Measurements from ENCODE around the gene DYNC1H1. TPM values are rescaled to one million over a fixed set of nuclear protein-coding genes. Genes with fewer than 3 reads are reported as not detected.
A peak's percentile ranks its signal among the peaks of the same experiment; 100 is the strongest.
"Not testable (repeated sequence)": the region's sequence is repeated elsewhere in the genome, so short reads cannot be mapped to it uniquely, and the experiment has no call there.

Gene DYNC1H1
- total RNA-seq, 1 donor from 2014 or later, result 735 TPM

DNA sequence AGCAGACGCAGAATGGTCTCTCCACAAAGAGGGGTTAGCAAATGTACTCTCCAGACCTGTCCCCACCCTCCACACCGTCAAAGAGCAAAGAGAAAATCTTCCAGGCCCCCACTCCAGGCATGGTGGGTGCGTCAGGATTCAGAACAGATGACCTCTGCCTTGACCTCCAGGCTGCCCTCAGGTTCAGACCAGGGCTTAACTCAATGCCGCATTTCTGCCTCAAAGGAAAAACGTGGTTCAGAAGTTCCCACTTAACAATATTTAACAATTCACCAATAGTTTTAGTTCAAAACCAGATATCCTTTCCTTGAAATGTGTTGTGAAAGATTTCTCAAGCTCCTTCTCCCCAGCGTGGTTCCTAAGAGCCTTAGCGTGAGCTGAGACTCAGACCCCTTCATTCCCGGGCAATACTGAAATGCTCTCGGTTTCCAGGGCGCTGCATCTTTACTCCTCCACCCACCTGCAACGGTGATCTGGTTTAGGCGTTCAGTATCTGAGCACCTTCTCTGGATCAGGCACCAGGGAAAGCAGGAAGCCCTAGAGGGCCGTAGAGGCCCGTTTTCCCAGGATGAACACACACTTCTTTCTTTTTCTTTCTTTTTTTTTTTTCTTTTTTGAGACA, 99.5 kb downstream of the DYNC1H1 start:
- TF ChIP-seq, protein P1, sequence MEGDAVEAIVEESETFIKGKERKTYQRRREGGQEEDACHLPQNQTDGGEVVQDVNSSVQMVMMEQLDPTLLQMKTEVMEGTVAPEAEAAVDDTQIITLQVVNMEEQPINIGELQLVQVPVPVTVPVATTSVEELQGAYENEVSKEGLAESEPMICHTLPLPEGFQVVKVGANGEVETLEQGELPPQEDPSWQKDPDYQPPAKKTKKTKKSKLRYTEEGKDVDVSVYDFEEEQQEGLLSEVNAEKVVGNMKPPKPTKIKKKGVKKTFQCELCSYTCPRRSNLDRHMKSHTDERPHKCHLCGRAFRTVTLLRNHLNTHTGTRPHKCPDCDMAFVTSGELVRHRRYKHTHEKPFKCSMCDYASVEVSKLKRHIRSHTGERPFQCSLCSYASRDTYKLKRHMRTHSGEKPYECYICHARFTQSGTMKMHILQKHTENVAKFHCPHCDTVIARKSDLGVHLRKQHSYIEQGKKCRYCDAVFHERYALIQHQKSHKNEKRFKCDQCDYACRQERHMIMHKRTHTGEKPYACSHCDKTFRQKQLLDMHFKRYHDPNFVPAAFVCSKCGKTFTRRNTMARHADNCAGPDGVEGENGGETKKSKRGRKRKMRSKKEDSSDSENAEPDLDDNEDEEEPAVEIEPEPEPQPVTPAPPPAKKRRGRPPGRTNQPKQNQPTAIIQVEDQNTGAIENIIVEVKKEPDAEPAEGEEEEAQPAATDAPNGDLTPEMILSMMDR (IDR thresholded peaks at IDR 0.05), result no peak
- Mint-ChIP-seq H3K4me1 (ENCODE audit: low read depth) (no peaks in the 10 kb centered on the region), H3K36me3 (ENCODE audit: low read depth) (no peaks in the 10 kb centered on the region), H3K27me3 (ENCODE audit: low read depth) (no peaks in the 10 kb centered on the region), H3K9me3 (ENCODE audit: low read depth) (no peaks in the 10 kb centered on the region), H3K4me3 (ENCODE audit: unreplicated experiment) (no peak overlapping the region), H3K27ac (ENCODE audit: unreplicated experiment) (no peak overlapping the region)
- DNase-seq (ENCODE audit: low spot score), result peak; percentile 14

DNA sequence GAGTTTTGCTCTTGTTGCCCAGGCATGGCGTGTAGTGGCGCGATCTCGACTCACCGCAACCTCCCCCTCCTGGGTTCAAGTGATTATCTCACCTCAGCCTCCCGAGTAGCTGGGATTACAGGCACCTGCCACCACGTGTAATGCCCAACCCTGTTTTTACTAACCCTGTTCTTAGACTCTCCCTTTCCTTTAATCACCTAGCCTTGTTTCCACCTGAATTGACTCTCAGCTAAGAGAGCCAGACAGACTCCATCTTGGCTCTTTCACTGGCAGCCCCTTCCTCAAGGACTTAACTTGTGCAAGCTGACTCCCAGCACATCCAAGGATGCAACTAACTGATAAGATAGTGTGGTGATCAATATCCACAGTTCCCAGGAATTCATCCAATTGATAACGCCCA, 100.2 kb downstream of the DYNC1H1 start:
- DNase-seq (ENCODE audit: low spot score), result peak; percentile 33
- H3K4me3 Mint-ChIP-seq (ENCODE audit: unreplicated experiment); H3K36me3 Mint-ChIP-seq (ENCODE audit: low read depth); H3K4me1 Mint-ChIP-seq (ENCODE audit: low read depth); H3K27ac Mint-ChIP-seq (ENCODE audit: unreplicated experiment); H3K9me3 Mint-ChIP-seq (ENCODE audit: low read depth); H3K27me3 Mint-ChIP-seq (ENCODE audit: low read depth): not testable (repeated sequence)

DNA sequence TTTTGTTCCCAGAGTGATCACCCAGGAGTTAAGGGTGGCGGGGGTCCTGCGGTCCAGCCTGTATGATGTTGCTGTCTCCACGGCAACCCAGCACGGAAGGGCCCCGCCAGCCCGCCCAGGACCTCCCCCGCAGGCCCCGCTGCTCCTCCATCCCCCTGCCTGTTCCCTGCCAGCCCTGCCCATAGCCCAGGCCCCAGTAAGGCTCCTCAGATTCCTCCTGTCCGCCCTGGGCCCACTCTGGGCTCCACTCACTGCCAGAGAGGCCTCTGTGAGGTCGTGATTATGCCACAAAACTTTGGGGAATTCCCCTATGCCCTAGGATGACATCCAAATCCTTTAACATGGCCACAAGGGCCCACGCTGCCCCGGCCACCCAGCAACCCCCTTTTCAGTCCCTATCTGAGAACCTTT, 101.7 kb downstream of the DYNC1H1 start:
- no peaks in the 10 kb centered on the region for H3K9me3 Mint-ChIP-seq (ENCODE audit: low read depth)
- H3K27ac Mint-ChIP-seq (ENCODE audit: unreplicated experiment), result no peak overlapping the region
- H3K36me3 Mint-ChIP-seq (ENCODE audit: low read depth), result no peaks in the 10 kb centered on the region
- TF ChIP-seq, protein P1 (IDR thresholded peaks at IDR 0.05), result no peak
- H3K4me3 Mint-ChIP-seq (ENCODE audit: unreplicated experiment), result no peak overlapping the region
- peak; percentile 77 for DNase-seq (ENCODE audit: low spot score)
- H3K27me3 Mint-ChIP-seq (ENCODE audit: low read depth), result no peaks in the 10 kb centered on the region
- H3K4me1 Mint-ChIP-seq (ENCODE audit: low read depth), result peaks cover under 1% of the 10 kb centered on the region

DNA sequence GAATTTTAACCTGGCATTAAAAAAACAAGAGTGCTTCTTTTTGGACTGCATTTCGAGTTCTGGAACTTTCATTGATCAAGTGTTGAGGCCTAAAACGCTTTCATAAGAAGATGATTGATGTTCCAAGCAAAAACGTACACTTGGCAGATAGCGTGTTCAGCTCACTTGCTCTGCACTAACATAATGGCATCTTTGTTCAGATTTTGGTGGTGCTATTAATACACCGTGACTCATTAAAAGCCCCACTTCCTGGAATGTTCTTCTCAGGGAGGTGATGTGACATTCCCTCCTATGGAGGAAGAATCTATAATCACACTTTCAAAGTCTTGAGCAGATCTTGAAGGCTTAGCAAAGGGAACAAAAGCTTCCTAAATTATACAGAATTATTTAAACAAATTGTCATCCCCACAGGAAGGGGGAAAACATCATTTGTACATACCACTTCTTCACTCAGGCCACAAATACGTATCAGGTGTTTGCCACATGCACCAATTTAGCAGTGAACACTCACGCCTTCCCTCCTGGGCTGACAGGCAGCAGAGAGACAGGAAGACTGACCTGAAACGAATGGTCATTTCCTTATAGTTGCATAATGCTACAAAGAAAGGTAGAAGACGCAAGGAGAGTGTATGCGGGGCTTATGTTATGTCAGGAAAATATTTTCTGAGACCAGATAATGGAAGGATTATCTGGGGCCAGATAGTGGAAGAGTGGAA, 107.1 kb downstream of the DYNC1H1 start:
- peak overlapping the region; percentile 49 for H3K27ac Mint-ChIP-seq (ENCODE audit: unreplicated experiment)

DNA sequence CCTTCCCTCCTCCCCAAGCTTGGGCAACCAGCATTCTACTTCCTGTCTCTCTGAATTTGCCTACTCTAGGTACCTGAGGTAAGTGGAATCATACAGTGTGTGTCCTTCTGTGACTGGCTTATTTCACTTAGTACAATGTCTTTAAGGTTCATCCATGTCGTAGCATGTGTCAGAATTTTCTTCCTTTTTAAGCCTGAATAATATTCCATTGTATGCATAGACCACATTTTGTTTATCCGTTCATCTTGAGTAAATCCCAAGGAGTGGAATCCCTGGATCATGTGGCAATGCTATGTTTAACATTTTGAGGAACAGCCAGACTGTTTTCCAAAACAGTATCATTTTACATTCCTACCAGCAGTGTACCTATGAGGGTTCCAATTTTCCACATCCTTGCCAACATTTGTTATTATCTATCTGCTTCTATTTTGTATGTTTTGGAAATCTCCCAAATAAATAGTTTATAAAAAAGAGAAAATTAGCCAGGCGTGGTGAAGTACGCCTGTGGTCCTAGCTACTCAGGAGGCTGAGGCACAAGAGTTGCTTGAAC, 110.1 kb downstream of the DYNC1H1 start:
- no peak for DNase-seq (ENCODE audit: low spot score)
- TF ChIP-seq, protein P1 (IDR thresholded peaks at IDR 0.05), result peak; percentile 28
- peaks cover 7% of the 10 kb centered on the region for H3K36me3 Mint-ChIP-seq (ENCODE audit: low read depth)
- H3K27ac Mint-ChIP-seq (ENCODE audit: unreplicated experiment), result no peak overlapping the region
- H3K4me1 Mint-ChIP-seq (ENCODE audit: low read depth), result peaks cover 11% of the 10 kb centered on the region
- H3K9me3 Mint-ChIP-seq (ENCODE audit: low read depth), result no peaks in the 10 kb centered on the region
- H3K27me3 Mint-ChIP-seq (ENCODE audit: low read depth), result no peaks in the 10 kb centered on the region
- H3K4me3 Mint-ChIP-seq (ENCODE audit: unreplicated experiment), result no peak overlapping the region

More for the DNA sequence above, 107.1 kb downstream of the DYNC1H1 start:
- H3K36me3 Mint-ChIP-seq (ENCODE audit: low read depth), result no peaks in the 10 kb centered on the region
- peak; percentile 1 for DNase-seq (ENCODE audit: low spot score)
- no peaks in the 10 kb centered on the region for H3K9me3 Mint-ChIP-seq (ENCODE audit: low read depth)
- peaks cover 11% of the 10 kb centered on the region for H3K4me1 Mint-ChIP-seq (ENCODE audit: low read depth)
- H3K27me3 Mint-ChIP-seq (ENCODE audit: low read depth), result no peaks in the 10 kb centered on the region
- H3K4me3 Mint-ChIP-seq (ENCODE audit: unreplicated experiment), result no peak overlapping the region
- TF ChIP-seq, protein P1 (IDR thresholded peaks at IDR 0.05), result no peak
